Endothelial cell of umbilical vein (primary cell): Measurements from ENCODE around the gene SLC44A5. TPM values are rescaled to one million over a fixed set of nuclear protein-coding genes. Genes with fewer than 3 reads are reported as not detected.

Source experiments
- BruUV-seq: library from RNA; stranded (reverse); fragments of 400-500 nt; replicated peaks from 2 replicates; lab custom pipeline; 2021; lab: Mats Ljungman, UMichigan
- CTCF ChIA-PET: fragments of 300-600, 350-600 bp; sonication (Branson Sonifier 250); formaldehyde crosslinking; loops from one replicate; lab custom pipeline; 2021; ENCODE audit warnings: antibody characterized with exemption, inconsistent platforms; lab: Charles Lee
- POLR2A ChIA-PET: fragments of 300-600, 350-600 bp; sonication (Branson Sonifier 250); formaldehyde crosslinking; loops from one replicate; lab custom pipeline; 2021; ENCODE audit warnings: antibody characterized with exemption, inconsistent platforms; lab: Charles Lee
- DNase-seq: peaks from one replicate; pipeline ENCODE4 v3.0.0-alpha.2; 2011; ENCODE audit warnings: low read depth, low spot score
- FAIRE-seq: peaks from 2 replicates; lab custom pipeline; 2011; peaks lifted over from hg19 to GRCh38; lab: Jason Lieb, UNC
- H2AFZ ChIP-seq: 2 replicates; pipeline ENCODE4 v1.6.0; 2012; ENCODE audit warnings: low read depth, low read length, control low read depth, inconsistent platforms
- H3K27ac ChIP-seq: 2 replicates; pipeline ENCODE4 v1.5.1; 2011; ENCODE audit warnings: low read depth, mild to moderate bottlenecking, control low read depth, low read length, moderate library complexity; ENCODE audit not compliant: insufficient read depth
- H3K27me3 ChIP-seq, 2 experiments: 2 replicates each; pipeline versions ENCODE4 v1.6.0 to v1.6.1; 2011; ENCODE audit warnings: low read length in 2 of 2, mixed read lengths in 1 of 2; ENCODE audit not compliant: control insufficient read depth in 2 of 2, insufficient read depth in 2 of 2
- H3K36me3 ChIP-seq, 2 experiments: 2 replicates in 1 of 2; 3 replicates in 1 of 2; pipeline ENCODE4 v1.5.1; 2011; ENCODE audit warnings: low read length in 2 of 2, mild to moderate bottlenecking in 1 of 2, moderate library complexity in 1 of 2; ENCODE audit not compliant: control insufficient read depth in 2 of 2, insufficient read depth in 2 of 2; ENCODE audit errors: extremely low read depth in 1 of 2
- H3K4me1 ChIP-seq: 3 replicates; pipeline ENCODE4 v1.5.1; 2011; ENCODE audit warnings: mild to moderate bottlenecking, low read length; ENCODE audit not compliant: control insufficient read depth, insufficient read depth; ENCODE audit errors: extremely low read depth
- H3K4me2 ChIP-seq: 2 replicates; pipeline ENCODE4 v1.6.1; 2011; ENCODE audit warnings: low read length, control low read depth, mixed read lengths; ENCODE audit not compliant: insufficient read depth
- H3K4me3 ChIP-seq, 3 experiments: fragments of 200-600 bp in 1 of 3; sonication (generic), shearing (Covaris generic) in 1 of 3; replicated peaks in 1 of 3; 2 replicates each; pipeline ENCODE4 v1.5.1; 2011 to 2016; ENCODE audit warnings: control low read depth in 3 of 3, low read length in 3 of 3, mild to moderate bottlenecking in 2 of 3, inconsistent platforms in 1 of 3, low read depth in 1 of 3, moderate library complexity in 1 of 3; ENCODE audit not compliant: insufficient read depth in 1 of 3
- H3K79me2 ChIP-seq: 2 replicates; pipeline ENCODE4 v1.6.0; 2012; ENCODE audit warnings: low read length, inconsistent platforms; ENCODE audit not compliant: control insufficient read depth, insufficient read depth
- H3K9ac ChIP-seq: replicated peaks from 2 replicates; pipeline ENCODE3; 2011; ENCODE audit warnings: low read length, control low read depth; ENCODE audit not compliant: insufficient read depth; ENCODE audit errors: extremely low read depth
- H3K9me1 ChIP-seq: replicated peaks from 3 replicates; pipeline ENCODE4 v1.6.0; 2011; ENCODE audit warnings: mild to moderate bottlenecking, low read length; ENCODE audit not compliant: control insufficient read depth, insufficient read depth; ENCODE audit errors: extremely low read depth
- H3K9me3 ChIP-seq: replicated peaks from 2 replicates; pipeline ENCODE4 v1.5.1; 2012; ENCODE audit warnings: low read length, inconsistent platforms; ENCODE audit not compliant: control insufficient read depth, insufficient read depth
- H4K20me1 ChIP-seq: replicated peaks from 2 replicates; pipeline ENCODE3; 2011; ENCODE audit warnings: mild to moderate bottlenecking, low read length; ENCODE audit not compliant: control insufficient read depth, insufficient read depth; ENCODE audit errors: extremely low read depth
- CTCF ChIP-seq, 2 donors: IDR thresholded peaks; 1 replicate in 1 of 2; 2 replicates in 1 of 2; pipeline ENCODE4 v1.5.1; 2011; ENCODE audit warnings: low read length in 2 of 2, mild to moderate bottlenecking in 2 of 2, moderate library complexity in 2 of 2, control low read depth in 1 of 2, inconsistent platforms in 1 of 2, low read depth in 1 of 2; ENCODE audit not compliant: insufficient read depth in 1 of 2; ENCODE audit errors: extremely low read depth in 1 of 2
- EZH2 ChIP-seq: IDR thresholded peaks from 2 replicates; pipeline ENCODE4 v1.6.1; 2012; ENCODE audit warnings: borderline replicate concordance, low read depth, mild to moderate bottlenecking, moderate library complexity, low read length, inconsistent platforms; ENCODE audit not compliant: severe bottlenecking
- FOS ChIP-seq: IDR thresholded peaks from 2 replicates; pipeline ENCODE4 v1.6.1; 2011; ENCODE audit warnings: mild to moderate bottlenecking, low read length, moderate library complexity, borderline replicate concordance; ENCODE audit not compliant: insufficient read depth
- GATA2 ChIP-seq: IDR thresholded peaks from 2 replicates; pipeline ENCODE4 v1.7.0; 2011; ENCODE audit warnings: low read depth, mild to moderate bottlenecking, moderate library complexity, mixed read lengths, low read length; ENCODE audit not compliant: insufficient read length, insufficient read depth
- JUN ChIP-seq: IDR thresholded peaks from 2 replicates; pipeline ENCODE4 v1.6.1; 2011; ENCODE audit warnings: borderline replicate concordance, low read depth; ENCODE audit not compliant: insufficient read length, insufficient read depth
- MYC ChIP-seq: IDR thresholded peaks from one replicate; pipeline ENCODE4 v1.6.1; 2011; ENCODE audit warnings: mild to moderate bottlenecking, low read depth, low read length
- POLR2A ChIP-seq: IDR thresholded peaks from 2 replicates; pipeline ENCODE4 v1.6.1; 2012; ENCODE audit warnings: low read depth, mild to moderate bottlenecking, control low read depth, low read length
- POLR2AphosphoS5 ChIP-seq: IDR thresholded peaks from 2 replicates; pipeline ENCODE4 v1.6.1; 2012; ENCODE audit warnings: low read depth, mild to moderate bottlenecking, control low read depth, low read length, moderate library complexity; ENCODE audit not compliant: insufficient read depth
- dilution Hi-C: fragments of 300-500 bp; cut with MboI; formaldehyde crosslinking; loops from one replicate; pipeline ENCODE4 v1.15.0; 2019; ENCODE audit warnings: low sequenced_read_pairs; ENCODE audit not compliant: extremely low pct_ligation_motif_present
- intact Hi-C: fragments of 100-400 bp; cut with micrococcal nuclease; formaldehyde crosslinking; loops from one replicate; pipeline ENCODE4 v1.10.0; 2022
- polyA plus RNA-seq, 4 experiments: library from polyadenylated mRNA; depleted of rRNA in 3 of 4; stranded (reverse) in 3 of 4; unstranded in 1 of 4; fragments of >200 nt; gene quantifications; 2 replicates each; pipeline versions ENCODE4 v1.2.1 to v1.2.3, GENCODE V29; 2011 to 2012; ENCODE audit warnings: missing spikeins in 1 of 4
- total RNA-seq: library from RNA; stranded (reverse); gene quantifications from 2 replicates; pipeline ENCODE4 v1.2.3, GENCODE V29; 2021
- TF ChIP-seq, protein P1 (sequence below): IDR thresholded peaks from 2 replicates; pipeline ENCODE4 v1.6.1; 2011; ENCODE audit not compliant: insufficient read depth, insufficient read length

Gene SLC44A5
- total and polyA plus RNA-seq, 2 donors (not counting 3 experiments of a cell fraction or from before 2014, with no cell fraction given) = 1.6 to 3.2 TPM

DNA sequence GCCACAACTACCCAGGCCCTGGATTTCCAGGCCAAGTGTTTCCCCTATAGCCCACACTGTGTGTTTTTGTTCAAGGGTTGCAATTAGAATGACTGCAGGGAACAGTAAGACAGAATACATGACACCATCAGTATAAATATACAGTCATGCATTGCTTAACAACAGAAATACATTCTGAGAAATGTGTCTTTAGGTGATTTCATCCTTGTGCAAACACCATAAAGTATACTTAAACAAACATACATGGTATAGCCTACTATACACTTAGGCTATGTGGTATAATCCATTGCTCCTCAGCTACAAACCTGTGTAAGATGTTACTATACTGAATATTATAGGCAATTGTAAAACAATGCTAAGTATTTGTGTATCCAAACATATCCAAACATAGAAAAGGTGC lies 7.5 kb upstream of the SLC44A5 start:
- Histone ChIP-seq H3K4me1 (peaks cover 12% of the 10 kb centered on the region), H3K9ac (no peak overlapping the region), H2AFZ (no peak overlapping the region), H4K20me1 (no peaks in the 10 kb centered on the region), H3K27ac (no peak overlapping the region), H3K9me1 (no peaks in the 10 kb centered on the region), H3K4me3 (no peak overlapping the region), H3K27me3 (peaks cover 0 to 3% of the 10 kb centered on the region in 2 experiments), H3K9me3 (no peaks in the 10 kb centered on the region), H3K36me3 (no peaks in the 10 kb centered on the region), H3K4me2 (no peak overlapping the region), H3K79me2 (no peaks in the 10 kb centered on the region)
- TF ChIP-seq GATA2 (no peak), EZH2 (no peak), POLR2A (no peak), POLR2AphosphoS5 (no peak), MYC (no peak), FOS (no peak), CTCF (IDR thresholded peaks at IDR 0.05; ENCODE audit: extremely low read depth in 1 of 2, insufficient read depth in 1 of 2, low read depth in 1 of 2, low read length in 2 of 2) (no peak), JUN (no peak)
- TF ChIP-seq, protein P1, sequence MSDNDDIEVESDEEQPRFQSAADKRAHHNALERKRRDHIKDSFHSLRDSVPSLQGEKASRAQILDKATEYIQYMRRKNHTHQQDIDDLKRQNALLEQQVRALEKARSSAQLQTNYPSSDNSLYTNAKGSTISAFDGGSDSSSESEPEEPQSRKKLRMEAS = no peak
- ChIA-PET POLR2A (no interaction called here), CTCF (no interaction called here)
- FAIRE-seq (no peak), DNase-seq (no peak)
- intact Hi-C loops = loop anchor here (5.0 kb wide), 1 partner anchor 86 kb away; no protein-coding TSS in a partner anchor
- BruUV-seq = no TSS peak
- dilution Hi-C loops = no loop called here
